GM23338 (cell line): ENCODE results near the gene MAPKAPK3. TPM values are rescaled to one million over a fixed set of nuclear protein-coding genes. Genes with fewer than 3 reads are reported as not detected.

Experiments used
- ATAC-seq: fragments of 200-7000 bp; cut with Tn5 transposase; 3 replicates; pipeline ENCODE4 v1.9.1; 2020
- DNase-seq: peaks from one replicate; pipeline ENCODE4 v3.0.0-alpha.2; 2015; ENCODE audit warnings: low spot score
- H2AFZ ChIP-seq: fragments of 200-600 bp; sonication (generic); 2 replicates; pipeline ENCODE4 v1.8.0; 2016; ENCODE audit warnings: antibody characterized with exemption, mild to moderate bottlenecking, moderate library complexity
- H3F3A ChIP-seq: fragments of 200-600 bp; sonication (generic); replicated peaks from 2 replicates; pipeline ENCODE4 v1.8.0; 2017; ENCODE audit warnings: antibody characterized with exemption, mixed run types, low read depth
- H3K27ac ChIP-seq: fragments of 200-600 bp; sonication (generic); 2 replicates; pipeline ENCODE4 v1.6.1; 2016; ENCODE audit warnings: low read depth
- H3K27me3 ChIP-seq: fragments of 200-600 bp; sonication (generic); 2 replicates; pipeline ENCODE4 v1.8.0; 2016; ENCODE audit warnings: mild to moderate bottlenecking, mixed run types, moderate library complexity; ENCODE audit not compliant: insufficient read depth
- H3K36me3 ChIP-seq: fragments of 200-600 bp; sonication (generic); 2 replicates; pipeline ENCODE4 v1.8.0; 2016; ENCODE audit warnings: mild to moderate bottlenecking; ENCODE audit not compliant: insufficient read depth
- H3K4me1 ChIP-seq: fragments of 200-600 bp; sonication (generic); 2 replicates; pipeline ENCODE4 v1.8.0; 2016; ENCODE audit warnings: mild to moderate bottlenecking, moderate library complexity; ENCODE audit not compliant: insufficient read depth
- H3K4me2 ChIP-seq: fragments of 200-600 bp; sonication (generic); 2 replicates; pipeline ENCODE4 v1.7.1; 2017; ENCODE audit warnings: mixed run types
- H3K4me3 ChIP-seq: fragments of 200-600 bp; sonication (generic); 2 replicates; pipeline ENCODE4 v1.6.1; 2016; ENCODE audit warnings: mixed run types
- H3K79me2 ChIP-seq: fragments of 200-600 bp; sonication (generic); replicated peaks from 2 replicates; pipeline ENCODE4 v1.8.0; 2017; ENCODE audit warnings: mild to moderate bottlenecking; ENCODE audit not compliant: insufficient read depth
- H3K9me2 ChIP-seq: fragments of 200-600 bp; sonication (generic); 2 replicates; pipeline ENCODE4 v1.8.0; 2017; ENCODE audit not compliant: insufficient read depth
- H4K20me1 ChIP-seq: fragments of 200-600 bp; sonication (generic); replicated peaks from 2 replicates; pipeline ENCODE4 v1.8.0; 2017; ENCODE audit warnings: mild to moderate bottlenecking; ENCODE audit not compliant: insufficient read depth
- H3K27ac Mint-ChIP-seq: 2 replicates; pipeline ENCODE4 v1.8.0; 2020; ENCODE audit warnings: inconsistent platforms, mild to moderate bottlenecking, moderate library complexity, mixed read lengths
- H3K27me3 Mint-ChIP-seq: 3 replicates; pipeline ENCODE4 v1.8.0; 2022; ENCODE audit warnings: low read depth, mild to moderate bottlenecking, moderate library complexity, mixed read lengths, inconsistent platforms; ENCODE audit not compliant: insufficient read depth, poor library complexity
- H3K36me3 Mint-ChIP-seq: 3 replicates; pipeline ENCODE4 v1.8.0; 2021; ENCODE audit warnings: low read depth, mild to moderate bottlenecking, inconsistent platforms, moderate library complexity, mixed read lengths
- H3K4me1 Mint-ChIP-seq: 3 replicates; pipeline ENCODE4 v1.8.0; 2020; ENCODE audit warnings: mild to moderate bottlenecking, inconsistent platforms, mixed read lengths
- H3K4me3 Mint-ChIP-seq: 3 replicates; pipeline ENCODE4 v1.8.0; 2021; ENCODE audit warnings: moderate library complexity, mild to moderate bottlenecking, inconsistent platforms, mixed read lengths
- H3K9me3 Mint-ChIP-seq: 3 replicates; pipeline ENCODE4 v1.8.0; 2020; ENCODE audit warnings: moderate library complexity, mild to moderate bottlenecking, inconsistent platforms, mixed read lengths
- CREB1 ChIP-seq: fragments of 250-450 bp; sonication (Bioruptor Pico); IDR thresholded peaks from 2 replicates; pipeline ENCODE4 v1.5.0; 2020; ENCODE audit warnings: low read depth, mild to moderate bottlenecking, moderate library complexity
- CTCF ChIP-seq, 2 experiments: fragments of 200-600 bp in 1 of 2; sonication (generic) in 1 of 2; conservative IDR thresholded peaks; 2 replicates each; pipeline versions ENCODE4 v1.5.1 to v1.6.1; 2016 to 2017; ENCODE audit warnings: antibody characterized with exemption in 2 of 2, low read depth in 2 of 2, mild to moderate bottlenecking in 2 of 2, moderate library complexity in 1 of 2
- ETS1 ChIP-seq: IDR thresholded peaks from 2 replicates; pipeline ENCODE4 v1.6.1; 2016; ENCODE audit warnings: antibody characterized with exemption
- EZH2 ChIP-seq: fragments of 200-600 bp; sonication (generic); IDR thresholded peaks from one replicate; pipeline ENCODE4 v1.8.0; 2017; ENCODE audit warnings: antibody characterized with exemption, mild to moderate bottlenecking, low read depth; ENCODE audit not compliant: unreplicated experiment
- EZH2phosphoT487 ChIP-seq: fragments of 200-600 bp; sonication (generic); IDR thresholded peaks from one replicate; pipeline ENCODE4 v1.8.1; 2018; ENCODE audit warnings: antibody characterized with exemption; ENCODE audit not compliant: unreplicated experiment
- JUNB ChIP-seq: IDR thresholded peaks from one replicate; pipeline ENCODE4 v1.6.1; 2016; ENCODE audit warnings: antibody characterized with exemption; ENCODE audit not compliant: unreplicated experiment
- NANOG ChIP-seq: IDR thresholded peaks from 2 replicates; pipeline ENCODE4 v1.6.1; 2016; ENCODE audit warnings: antibody characterized with exemption, borderline replicate concordance
- POLR2AphosphoS5 ChIP-seq: IDR thresholded peaks from 2 replicates; pipeline ENCODE4 v1.6.1; 2016; ENCODE audit warnings: antibody characterized with exemption, low read depth
- REST ChIP-seq: IDR thresholded peaks from one replicate; pipeline ENCODE4 v1.6.1; 2018; ENCODE audit warnings: antibody characterized with exemption; ENCODE audit not compliant: unreplicated experiment
- STAT1 ChIP-seq: IDR thresholded peaks from one replicate; pipeline ENCODE4 v1.6.1; 2016; ENCODE audit warnings: antibody characterized with exemption; ENCODE audit not compliant: unreplicated experiment
- ZNF114 ChIP-seq: fragments of 250-450 bp; sonication (Bioruptor Pico); IDR thresholded peaks from 2 replicates; pipeline ENCODE4 v1.5.0; 2020; ENCODE audit warnings: mild to moderate bottlenecking, moderate library complexity
- ZNF331 ChIP-seq: fragments of 250-450 bp; sonication (Bioruptor Pico); IDR thresholded peaks from 2 replicates; pipeline ENCODE4 v1.5.0; 2020; ENCODE audit warnings: low read depth, mild to moderate bottlenecking, moderate library complexity
- ZNF462 ChIP-seq: fragments of 250-450 bp; sonication (Bioruptor Pico); IDR thresholded peaks from 2 replicates; pipeline ENCODE4 v1.5.0; 2020; ENCODE audit warnings: mild to moderate bottlenecking, moderate library complexity
- polyA plus RNA-seq: library from polyadenylated mRNA; unstranded; fragments of >200 nt; fragmentation: Nextera tagmentation; extraction: Ambion mirVana; gene quantifications from 2 replicates; pipeline ENCODE4 v1.2.1, GENCODE V29; 2016
- total RNA-seq: library from RNA; depleted of rRNA; stranded (reverse); fragments of >200 nt; shearing (Covaris generic); gene quantifications from 2 replicates; pipeline ENCODE4 v1.2.3, GENCODE V29; 2014

The MAPKAPK3 gene
- total and polyA plus RNA-seq, 2 experiments from 2014 or later: 16.5 to 51.1 TPM

- no peaks in the 10 kb centered on the region for H3K36me3 ChIP-seq
- no peak overlapping the region for H3K27ac ChIP-seq
- DNase-seq (no peak), ATAC-seq (no peak; the same call in 1 of the 3 replicates)
- Mint-ChIP-seq H3K27ac (no peak overlapping the region), H3K9me3 (no peaks in the 10 kb centered on the region), H3K4me3 (no peak overlapping the region), H3K4me1 (peaks cover 29% of the 10 kb centered on the region), H3K36me3 (peaks cover 18% of the 10 kb centered on the region; the same call in 1 of the 3 replicates), H3K27me3 (peaks cover 7% of the 10 kb centered on the region)
- H3K4me3 ChIP-seq: no peak overlapping the region
- TF ChIP-seq ZNF462 (CRISPR knock-in tag): no peak
- TF ChIP-seq POLR2AphosphoS5: no peak
- no peak for TF ChIP-seq ETS1
- no peak for TF ChIP-seq ZNF114 (CRISPR knock-in tag)
- no peak for TF ChIP-seq EZH2phosphoT487
- no peak for TF ChIP-seq ZNF331
- TF ChIP-seq CTCF (conservative IDR thresholded peaks at IDR 0.05; ENCODE audit: low read depth in 2 of 2): no peak
- no peak for TF ChIP-seq EZH2
- TF ChIP-seq NANOG: no peak
- TF ChIP-seq STAT1: no peak
- no peak for TF ChIP-seq REST
- no peak for TF ChIP-seq JUNB
- no peak for TF ChIP-seq CREB1
- H2AFZ ChIP-seq: no peak overlapping the region
- no peaks in the 10 kb centered on the region for H3F3A ChIP-seq
- no peak overlapping the region for H3K4me2 ChIP-seq
- no peaks in the 10 kb centered on the region; the same call in 1 of the 2 replicates for H3K79me2 ChIP-seq
- H3K4me1 ChIP-seq: peaks cover 6% of the 10 kb centered on the region; the same call in 1 of the 2 replicates
- H4K20me1 ChIP-seq: no peaks in the 10 kb centered on the region; the same call in 1 of the 2 replicates
- H3K27me3 ChIP-seq: no peaks in the 10 kb centered on the region
- no peaks in the 10 kb centered on the region for H3K9me2 ChIP-seq
Observed at GRCh38 chr3:50642382-50642781, 25.4 kb downstream of the MAPKAPK3 start.
